Upper lobe of right lung (tissue), 1 donor: Measurements from ENCODE around the gene OR13A1. TPM values are rescaled to one million over a fixed set of nuclear protein-coding genes. Genes with fewer than 3 reads are reported as not detected.
A peak's percentile ranks its signal among the peaks of the same experiment; 100 is the strongest.
"Not testable (repeated sequence)": the region's sequence is repeated elsewhere in the genome, so short reads cannot be mapped to it uniquely, and the experiment has no call there.

Source experiments
- ATAC-seq: fragments of 200-7000 bp; cut with Tn5 transposase; one replicate; pipeline ENCODE4 v1.9.1; 2020; ENCODE audit warnings: mild to moderate bottlenecking, moderate library complexity
- DNase-seq: peaks from one replicate; pipeline ENCODE4 v3.0.0-alpha.2; 2020
- H3K27ac ChIP-seq: fragments of 200-600 bp; one replicate; pipeline ENCODE4 v1.8.0; 2022
- H3K27me3 ChIP-seq: fragments of 200-600 bp; one replicate; pipeline ENCODE4 v1.8.0; 2022; ENCODE audit warnings: mild to moderate bottlenecking
- H3K36me3 ChIP-seq: fragments of 200-600 bp; one replicate; pipeline ENCODE4 v1.8.0; 2022
- H3K4me1 ChIP-seq: fragments of 200-600 bp; one replicate; pipeline ENCODE4 v1.8.0; 2022
- H3K4me3 ChIP-seq: fragments of 200-600 bp; one replicate; pipeline ENCODE4 v1.8.0; 2022; ENCODE audit warnings: mild to moderate bottlenecking
- H3K9me3 ChIP-seq: fragments of 200-600 bp; one replicate; pipeline ENCODE4 v1.8.0; 2022
- intact Hi-C: fragments of 100-400 bp; cut with DNase I; formaldehyde crosslinking; loops from one replicate; pipeline ENCODE4 v1.11.0; 2022
- total RNA-seq: library from RNA; stranded (reverse); fragmentation: NEBNext Ultra II Directional; extraction: Animal tissue kit (Norgen Biotek cat#: 25700); gene quantifications from one replicate; pipeline ENCODE4 v1.2.1, GENCODE V29; 2021
- TF ChIP-seq, protein P1 (sequence below): fragments of 200-600 bp; IDR thresholded peaks from one replicate; pipeline ENCODE4 v1.8.0; 2022; ENCODE audit warnings: antibody characterized with exemption
- donor health status: DM: no; HTN: yes; CAD: no; lungs with severe emphysema.

OR13A1 gene
- total RNA-seq, 1 donor from 2014 or later = not detected

DNA sequence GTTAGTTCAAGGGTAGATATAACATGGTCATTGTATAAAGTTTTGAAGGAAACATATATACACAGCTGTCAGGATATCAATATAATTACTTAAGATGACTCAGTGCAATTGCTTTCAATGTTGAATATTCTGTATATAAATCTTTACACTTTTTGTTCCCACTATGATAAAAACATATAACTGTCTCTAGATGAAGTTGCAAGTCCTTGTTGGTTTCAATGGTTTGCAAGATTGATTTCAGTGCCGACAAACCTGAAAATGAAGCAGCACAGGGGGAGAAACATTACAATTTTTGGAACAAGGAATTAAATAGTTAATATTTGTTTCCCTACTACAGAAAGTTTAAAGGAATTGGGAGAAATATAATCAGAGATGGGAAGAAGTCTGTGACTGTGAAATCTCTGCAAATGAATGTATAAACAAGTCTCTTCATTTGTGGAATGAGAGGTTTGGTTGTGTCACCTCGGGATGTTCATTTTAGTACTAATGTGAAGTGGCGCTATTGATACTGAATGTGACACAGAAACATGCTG lies 54.1 kb downstream of the OR13A1 start:
- TF ChIP-seq, protein P1, sequence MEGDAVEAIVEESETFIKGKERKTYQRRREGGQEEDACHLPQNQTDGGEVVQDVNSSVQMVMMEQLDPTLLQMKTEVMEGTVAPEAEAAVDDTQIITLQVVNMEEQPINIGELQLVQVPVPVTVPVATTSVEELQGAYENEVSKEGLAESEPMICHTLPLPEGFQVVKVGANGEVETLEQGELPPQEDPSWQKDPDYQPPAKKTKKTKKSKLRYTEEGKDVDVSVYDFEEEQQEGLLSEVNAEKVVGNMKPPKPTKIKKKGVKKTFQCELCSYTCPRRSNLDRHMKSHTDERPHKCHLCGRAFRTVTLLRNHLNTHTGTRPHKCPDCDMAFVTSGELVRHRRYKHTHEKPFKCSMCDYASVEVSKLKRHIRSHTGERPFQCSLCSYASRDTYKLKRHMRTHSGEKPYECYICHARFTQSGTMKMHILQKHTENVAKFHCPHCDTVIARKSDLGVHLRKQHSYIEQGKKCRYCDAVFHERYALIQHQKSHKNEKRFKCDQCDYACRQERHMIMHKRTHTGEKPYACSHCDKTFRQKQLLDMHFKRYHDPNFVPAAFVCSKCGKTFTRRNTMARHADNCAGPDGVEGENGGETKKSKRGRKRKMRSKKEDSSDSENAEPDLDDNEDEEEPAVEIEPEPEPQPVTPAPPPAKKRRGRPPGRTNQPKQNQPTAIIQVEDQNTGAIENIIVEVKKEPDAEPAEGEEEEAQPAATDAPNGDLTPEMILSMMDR = no peak
- ATAC-seq (no peak), DNase-seq (no peak)
- H3K27ac ChIP-seq = no peak overlapping the region
- H3K36me3 ChIP-seq = no peaks in the 10 kb centered on the region
- no peaks in the 10 kb centered on the region for H3K9me3 ChIP-seq
- intact Hi-C loops = no loop called here
- no peaks in the 10 kb centered on the region for H3K27me3 ChIP-seq
- no peaks in the 10 kb centered on the region for H3K4me1 ChIP-seq
- no peak overlapping the region for H3K4me3 ChIP-seq

DNA sequence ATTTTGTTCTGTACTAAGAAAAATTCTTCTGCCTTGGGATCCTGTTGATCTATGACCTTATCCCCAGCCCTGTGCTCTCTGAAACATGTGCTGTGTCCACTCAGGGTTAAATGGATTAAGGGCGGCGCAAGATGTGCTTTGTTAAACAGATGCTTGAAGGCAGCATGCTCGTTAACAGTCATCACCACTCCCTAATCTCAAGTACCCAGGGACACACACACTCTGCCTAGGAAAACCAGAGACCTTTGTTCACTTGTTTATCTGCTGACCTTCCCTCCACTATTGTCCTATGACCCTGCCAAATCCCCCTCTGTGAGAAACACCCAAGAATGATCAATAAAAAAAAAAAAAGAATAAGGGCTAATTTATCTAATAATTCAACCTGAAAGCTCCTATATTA lies 54.8 kb downstream of the OR13A1 start:
- H3K36me3 ChIP-seq, ATAC-seq, DNase-seq, H3K4me3 ChIP-seq, H3K27me3 ChIP-seq, H3K9me3 ChIP-seq, H3K27ac ChIP-seq, H3K4me1 ChIP-seq, intact Hi-C loops: not testable (repeated sequence)

DNA sequence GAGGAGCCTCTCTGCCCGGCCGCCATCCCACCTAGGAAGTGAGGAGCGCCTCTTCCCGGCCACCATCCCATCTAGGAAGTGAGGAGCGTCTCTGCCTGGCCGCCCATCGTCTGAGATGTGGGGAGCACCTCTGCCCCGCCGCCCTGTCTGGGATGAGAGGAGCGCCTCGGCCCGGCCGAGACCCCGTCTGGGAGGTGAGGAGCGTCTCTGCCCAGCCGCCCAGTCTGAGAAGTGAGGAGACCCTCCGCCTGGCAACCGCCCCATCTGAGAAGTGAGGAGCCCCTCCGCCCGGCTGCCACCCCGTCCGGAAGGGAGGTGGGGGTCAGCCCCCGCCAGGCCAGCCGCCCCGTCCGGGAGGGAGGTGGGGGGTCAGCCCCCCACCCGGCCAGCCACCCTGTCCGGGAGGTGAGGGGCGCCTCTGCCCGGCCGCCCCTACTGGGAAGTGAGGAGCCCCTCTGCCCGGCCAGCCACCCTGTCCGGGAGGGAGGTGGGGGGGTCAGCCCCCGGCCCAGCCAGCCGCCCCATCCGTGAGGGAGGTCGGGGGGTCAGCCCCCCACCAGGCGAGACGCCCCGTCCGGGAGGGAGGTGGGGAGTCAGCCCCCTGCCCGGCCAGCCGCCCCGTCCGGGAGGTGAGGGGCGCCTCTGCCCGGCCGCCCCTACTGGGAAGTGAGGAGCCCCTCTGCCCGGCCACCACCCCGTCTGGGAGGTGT lies 55.5 kb downstream of the OR13A1 start:
- ATAC-seq, intact Hi-C loops, DNase-seq: not testable (repeated sequence)

DNA sequence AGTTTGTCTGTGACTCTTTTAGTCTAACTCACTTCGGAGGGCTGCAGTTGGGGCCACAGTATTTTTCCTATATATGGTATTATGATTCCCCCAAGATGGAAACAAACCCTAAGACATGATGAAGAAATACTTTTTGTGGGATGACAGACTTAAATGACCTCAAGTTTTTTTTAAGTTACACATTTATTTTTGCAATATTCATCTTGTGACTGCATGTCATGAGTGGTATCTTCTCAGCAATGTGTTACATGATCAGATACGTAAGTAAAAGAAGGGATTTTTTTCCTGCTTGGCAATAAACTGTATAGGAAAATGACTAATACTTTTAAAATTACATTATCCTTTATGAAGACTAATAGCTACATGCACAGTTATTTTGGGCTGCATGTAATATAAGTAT lies 57.8 kb downstream of the OR13A1 start:
- ATAC-seq = no peak
- DNase-seq = no peak
- intact Hi-C loops = no loop called here
- TF ChIP-seq, protein P1 = no peak
- no peaks in the 10 kb centered on the region for H3K27me3 ChIP-seq
- H3K4me1 ChIP-seq = no peaks in the 10 kb centered on the region
- H3K36me3 ChIP-seq = no peaks in the 10 kb centered on the region
- H3K27ac ChIP-seq = no peak overlapping the region
- H3K9me3 ChIP-seq = no peaks in the 10 kb centered on the region
- no peak overlapping the region for H3K4me3 ChIP-seq

More for the DNA sequence above, 55.5 kb downstream of the OR13A1 start:
- not testable (repeated sequence) for H3K36me3 ChIP-seq, H3K4me3 ChIP-seq, H3K4me1 ChIP-seq, H3K27ac ChIP-seq, H3K9me3 ChIP-seq, H3K27me3 ChIP-seq

DNA sequence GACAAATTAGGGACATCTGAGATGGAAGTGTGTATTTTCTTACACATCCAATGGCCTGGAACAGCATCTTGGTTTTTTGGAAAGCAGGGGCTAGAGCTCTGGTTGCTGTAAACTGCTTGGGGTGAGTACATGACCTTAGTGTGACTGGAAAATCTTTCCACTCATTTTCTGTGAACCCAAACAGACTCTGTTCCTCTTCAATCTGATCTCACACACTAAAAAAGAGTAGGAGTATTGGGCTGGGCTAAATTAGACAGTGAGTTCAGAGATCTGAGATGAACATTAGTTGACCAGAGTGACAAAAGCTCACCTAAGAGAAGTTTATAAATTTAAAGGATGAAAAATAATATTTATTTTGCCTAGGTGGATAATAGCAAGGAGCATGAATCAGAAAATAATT lies 59.2 kb downstream of the OR13A1 start:
- no peak overlapping the region for H3K27ac ChIP-seq
- H3K4me1 ChIP-seq = no peaks in the 10 kb centered on the region
- no peaks in the 10 kb centered on the region for H3K27me3 ChIP-seq
- intact Hi-C loops = no loop called here
- no peaks in the 10 kb centered on the region for H3K36me3 ChIP-seq
- DNase-seq (no peak), ATAC-seq (peak; percentile 50)
- H3K9me3 ChIP-seq = no peaks in the 10 kb centered on the region
- TF ChIP-seq, protein P1 = no peak
- H3K4me3 ChIP-seq = no peak overlapping the region

DNA sequence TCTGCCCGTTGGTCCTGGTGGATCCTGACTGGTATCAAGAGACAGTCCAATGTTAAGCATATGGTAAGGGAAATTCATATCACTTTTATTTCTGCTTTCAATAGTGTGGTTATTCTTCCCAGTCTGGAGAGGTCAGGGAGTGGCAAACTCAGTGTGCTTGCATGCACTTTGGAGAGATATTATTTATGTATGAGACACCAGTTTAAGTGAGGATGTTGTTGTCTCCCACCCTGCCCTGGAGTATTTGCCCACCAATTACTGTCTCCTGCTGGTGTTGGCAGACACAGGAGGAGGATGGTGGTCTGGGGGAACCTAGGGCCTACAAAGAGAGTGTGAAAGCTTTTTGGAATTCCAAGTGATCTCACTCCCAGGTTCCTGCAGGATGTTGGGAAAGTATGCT lies 59.7 kb downstream of the OR13A1 start:
- no peak for ATAC-seq
- Histone ChIP-seq H3K36me3 (no peaks in the 10 kb centered on the region), H3K4me3 (no peak overlapping the region), H3K27ac (no peak overlapping the region), H3K4me1 (no peaks in the 10 kb centered on the region), H3K9me3 (no peaks in the 10 kb centered on the region), H3K27me3 (no peaks in the 10 kb centered on the region)
- TF ChIP-seq, protein P1 = no peak
- intact Hi-C loops = no loop called here
- no peak for DNase-seq
